VCaP (cell line): ENCODE measurements around the gene ZSCAN4.

Source experiments
- H3K27ac ChIP-seq: fragments of 450-650 bp; 2 replicates; pipeline ENCODE4 v1.5.1; 2017
- CTCF ChIP-seq: fragments of 450-650 bp; conservative IDR thresholded peaks from 2 replicates; pipeline ENCODE4 v1.5.1; 2017; ENCODE audit warnings: mild to moderate bottlenecking, moderate library complexity

The ZSCAN4 gene

DNA sequence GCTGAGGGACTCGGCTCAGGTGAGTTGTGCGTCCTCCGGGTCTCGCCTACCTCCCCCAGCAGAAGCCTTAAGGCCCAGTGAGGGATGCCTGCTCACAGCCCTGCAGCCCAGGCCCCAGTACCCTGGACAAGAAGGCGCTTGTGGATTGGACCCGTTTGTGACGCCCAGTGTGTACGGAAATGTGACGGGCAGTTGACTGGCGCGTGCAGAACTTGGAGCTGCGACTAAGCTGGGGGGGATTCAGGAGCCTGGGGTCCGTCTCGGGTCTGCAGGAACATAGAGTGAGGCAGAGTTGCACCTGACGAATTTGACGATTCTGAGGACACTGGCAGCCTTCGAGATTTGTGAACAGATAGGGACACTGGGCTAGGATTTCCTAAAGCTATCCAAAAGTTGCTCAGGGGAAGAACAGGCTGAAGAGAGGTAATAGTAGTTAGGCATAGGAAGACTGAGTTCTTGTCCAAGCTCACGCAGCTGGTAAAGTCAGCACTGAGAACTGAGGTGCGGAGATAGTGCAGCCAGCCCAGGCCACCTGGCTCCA lies 13.6 kb downstream of the ZSCAN4 start:
- peak overlapping the region; percentile 81 for H3K27ac ChIP-seq
- no peak for TF ChIP-seq CTCF

- H3K27ac ChIP-seq: no peak overlapping the region
- no peak for TF ChIP-seq CTCF
Observed at GRCh38 chr19:57686727-57687126, 18.0 kb downstream of the ZSCAN4 start.

DNA sequence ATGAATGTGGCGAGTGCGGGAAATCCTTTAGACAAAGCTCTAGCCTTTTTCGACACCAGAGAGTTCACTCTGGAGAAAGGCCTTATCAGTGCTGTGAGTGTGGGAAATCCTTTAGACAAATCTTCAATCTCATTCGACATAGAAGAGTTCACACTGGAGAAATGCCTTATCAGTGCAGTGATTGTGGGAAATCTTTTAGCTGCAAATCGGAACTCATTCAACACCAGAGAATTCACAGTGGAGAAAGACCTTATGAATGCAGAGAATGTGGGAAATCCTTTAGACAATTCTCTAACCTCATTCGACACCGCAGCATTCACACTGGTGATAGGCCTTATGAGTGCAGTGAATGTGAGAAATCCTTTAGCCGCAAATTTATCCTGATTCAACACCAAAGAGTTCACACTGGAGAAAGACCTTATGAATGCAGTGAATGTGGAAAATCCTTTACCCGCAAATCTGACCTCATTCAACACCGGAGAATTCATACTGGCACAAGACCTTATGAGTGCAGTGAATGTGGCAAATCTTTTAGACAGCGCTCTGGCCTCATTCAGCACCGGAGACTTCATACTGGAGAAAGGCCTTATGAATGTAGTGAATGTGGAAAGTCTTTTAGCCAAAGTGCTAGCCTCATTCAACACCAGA lies 18.8 kb downstream of the ZSCAN4 start:
- no peak overlapping the region; the same call in 1 of the 2 replicates for H3K27ac ChIP-seq
- no peak for TF ChIP-seq CTCF

GRCh38 chr19:57688011-57688763 lies 19.5 kb downstream of the ZSCAN4 start:
- H3K27ac ChIP-seq: peak overlapping the region; percentile 26
- no peak for TF ChIP-seq CTCF

DNA sequence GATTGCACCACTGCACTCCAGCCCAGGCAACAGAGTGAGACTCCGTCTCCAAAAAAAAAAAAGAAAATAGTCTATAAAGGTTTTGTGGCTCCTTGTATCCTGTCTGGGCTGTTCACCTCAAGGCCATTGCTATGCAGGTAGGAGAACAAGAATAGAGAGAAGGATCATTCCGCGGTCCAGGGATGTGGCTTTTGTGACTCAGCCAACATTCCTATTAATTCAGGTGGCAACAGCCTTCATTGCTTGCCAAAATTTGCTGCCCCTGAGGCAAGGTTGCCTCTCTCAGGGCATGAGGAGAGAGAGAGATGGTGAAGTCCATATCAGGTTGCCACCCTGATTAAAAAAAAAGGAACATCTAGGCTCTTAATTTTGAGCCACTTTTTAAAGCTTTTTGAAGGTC lies 21.0 kb downstream of the ZSCAN4 start:
- TF ChIP-seq CTCF: no peak
- H3K27ac ChIP-seq: 0 out of 2 replicates have a peak overlapping the region, but pooled peaks have one; percentile 26

DNA sequence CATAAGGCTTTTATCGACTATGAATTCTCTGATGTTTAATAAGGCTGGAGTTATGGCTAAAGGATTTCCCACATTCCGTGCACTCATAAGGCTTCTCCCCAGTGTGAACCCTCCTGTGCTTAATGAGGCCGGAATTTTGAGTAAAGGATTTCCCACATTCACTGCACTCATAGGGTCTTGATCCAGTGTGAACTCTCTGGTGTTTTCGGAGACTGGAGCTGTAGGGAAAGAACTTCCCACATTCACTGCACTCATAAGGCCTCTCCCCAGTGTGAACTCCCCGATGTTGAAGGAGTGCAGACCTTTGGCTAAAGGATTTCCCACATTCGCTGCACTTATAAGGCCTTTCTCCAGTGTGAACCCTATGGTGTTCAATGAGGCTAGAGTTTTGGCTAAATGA lies 32.9 kb downstream of the ZSCAN4 start:
- no peak for TF ChIP-seq CTCF
- no peak overlapping the region for H3K27ac ChIP-seq

DNA sequence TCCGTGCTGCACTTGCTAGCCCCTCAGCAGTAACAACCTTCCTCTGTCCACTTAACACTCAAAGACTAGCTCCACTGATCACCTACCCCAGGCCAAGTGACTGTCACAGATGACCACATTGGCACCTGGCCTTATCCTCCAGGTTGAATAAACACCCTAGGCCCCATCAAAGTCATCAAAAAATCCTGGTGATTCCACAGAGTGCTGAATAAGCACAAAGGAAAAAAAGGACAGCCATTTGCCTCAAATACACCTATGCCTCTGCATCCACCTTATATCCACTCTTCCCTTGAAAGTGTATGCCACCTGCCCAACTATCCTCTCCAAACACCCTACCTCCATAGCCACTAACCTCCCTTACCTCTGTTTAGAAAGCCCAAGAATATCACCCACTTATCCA lies 37.6 kb downstream of the ZSCAN4 start:
- no peak overlapping the region for H3K27ac ChIP-seq
- no peak for TF ChIP-seq CTCF
